H9 (cell line): Measurements from ENCODE around the gene PRPF8. TPM values are rescaled to one million over a fixed set of nuclear protein-coding genes. Genes with fewer than 3 reads are reported as not detected.

ENCODE experiments used
- DNase-seq: peaks from one replicate; pipeline ENCODE4 v3.0.0-alpha.2; 2017
- H2AFZ ChIP-seq: one replicate; pipeline ENCODE4 v1.6.1; 2013; ENCODE audit warnings: mild to moderate bottlenecking, low read length, control low read depth, moderate library complexity
- H2AK5ac ChIP-seq: 2 replicates; pipeline ENCODE4 v1.6.1; 2013; ENCODE audit warnings: low read length, control low read depth, mixed read lengths; ENCODE audit not compliant: insufficient read length
- H2BK120ac ChIP-seq: one replicate; pipeline ENCODE4 v1.6.1; 2013; ENCODE audit warnings: low read depth, mild to moderate bottlenecking, low read length, control low read depth, inconsistent platforms; ENCODE audit not compliant: poor library complexity, severe bottlenecking
- H2BK12ac ChIP-seq: 2 replicates; pipeline ENCODE4 v1.6.1; 2013; ENCODE audit warnings: low read length, control low read depth, mixed read lengths, low read depth; ENCODE audit not compliant: insufficient read length
- H2BK15ac ChIP-seq: 2 replicates; pipeline ENCODE4 v1.6.1; 2013; ENCODE audit warnings: low read depth, low read length, control low read depth
- H2BK20ac ChIP-seq: one replicate; pipeline ENCODE4 v1.6.1; 2013; ENCODE audit warnings: low read depth, mild to moderate bottlenecking, low read length, control low read depth, inconsistent platforms; ENCODE audit not compliant: poor library complexity, severe bottlenecking
- H2BK5ac ChIP-seq: 2 replicates; pipeline ENCODE4 v1.6.1; 2013; ENCODE audit warnings: low read length, control low read depth, mixed read lengths; ENCODE audit not compliant: insufficient read length
- H3K14ac ChIP-seq: 2 replicates; pipeline ENCODE4 v1.6.1; 2013; ENCODE audit warnings: low read length, control low read depth; ENCODE audit not compliant: insufficient read depth
- H3K18ac ChIP-seq: 2 replicates; pipeline ENCODE4 v1.6.1; 2013; ENCODE audit warnings: low read depth, mild to moderate bottlenecking, mixed read lengths, low read length, control low read depth; ENCODE audit not compliant: insufficient read length
- H3K23ac ChIP-seq: 2 replicates; pipeline ENCODE4 v1.6.1; 2013; ENCODE audit warnings: low read length, control low read depth, mixed read lengths, low read depth; ENCODE audit not compliant: insufficient read length
- H3K23me2 ChIP-seq: 2 replicates; pipeline ENCODE4 v1.6.1; 2013; ENCODE audit warnings: low read depth, mild to moderate bottlenecking, mixed read lengths, low read length, control low read depth; ENCODE audit not compliant: insufficient read length, poor library complexity, severe bottlenecking
- H3K27ac ChIP-seq: 2 replicates; pipeline ENCODE4 v1.5.1; 2013; ENCODE audit warnings: low read length, control low read depth, mixed read lengths, low read depth; ENCODE audit not compliant: insufficient read length
- H3K27me3 ChIP-seq: 2 replicates; pipeline ENCODE4 v1.6.1; 2013; ENCODE audit warnings: low read length, control low read depth, inconsistent platforms; ENCODE audit not compliant: insufficient read depth
- H3K4ac ChIP-seq: 2 replicates; pipeline ENCODE4 v1.6.1; 2013; ENCODE audit warnings: low read depth, mild to moderate bottlenecking, control low read depth, inconsistent platforms, low read length, moderate library complexity
- H3K4me1 ChIP-seq: 2 replicates; pipeline ENCODE4 v1.6.1; 2013; ENCODE audit warnings: low read length, control low read depth, inconsistent platforms; ENCODE audit not compliant: insufficient read depth
- H3K4me2 ChIP-seq: 2 replicates; pipeline ENCODE4 v1.6.1; 2013; ENCODE audit warnings: low read length, control low read depth, mixed read lengths; ENCODE audit not compliant: insufficient read length, insufficient read depth
- H3K56ac ChIP-seq: 2 replicates; pipeline ENCODE4 v1.6.1; 2013; ENCODE audit warnings: low read depth, mild to moderate bottlenecking, mixed read lengths, low read length, control low read depth; ENCODE audit not compliant: insufficient read length
- H3K79me1 ChIP-seq: 2 replicates; pipeline ENCODE4 v1.6.1; 2013; ENCODE audit warnings: low read depth, mild to moderate bottlenecking, moderate library complexity, low read length, control low read depth, inconsistent platforms; ENCODE audit not compliant: insufficient read depth, poor library complexity, severe bottlenecking
- H3K79me2 ChIP-seq: 2 replicates; pipeline ENCODE4 v1.6.1; 2013; ENCODE audit warnings: low read length, control low read depth, inconsistent platforms; ENCODE audit not compliant: insufficient read depth
- H3K9ac ChIP-seq: 2 replicates; pipeline ENCODE4 v1.6.1; 2013; ENCODE audit warnings: low read length, control low read depth, mixed read lengths; ENCODE audit not compliant: insufficient read length; ENCODE audit errors: extremely low read depth
- H3K9me3 ChIP-seq: one replicate; pipeline ENCODE4 v1.6.1; 2013; ENCODE audit warnings: low read depth, low read length, inconsistent platforms; ENCODE audit not compliant: control insufficient read depth
- H3T11ph ChIP-seq: one replicate; pipeline ENCODE4 v1.6.1; 2013; ENCODE audit warnings: mild to moderate bottlenecking, low read length, control low read depth, inconsistent platforms
- H4K20me1 ChIP-seq: one replicate; pipeline ENCODE4 v1.6.1; 2013; ENCODE audit not compliant: control insufficient read depth, insufficient read length, insufficient read depth
- H4K5ac ChIP-seq: 2 replicates; pipeline ENCODE4 v1.6.1; 2013; ENCODE audit warnings: low read depth, mild to moderate bottlenecking, mixed read lengths, low read length, control low read depth; ENCODE audit not compliant: insufficient read length
- H4K8ac ChIP-seq: replicated peaks from 2 replicates; pipeline ENCODE4 v1.6.1; 2013; ENCODE audit warnings: low read length, control low read depth, mixed read lengths, low read depth; ENCODE audit not compliant: insufficient read length
- H4K91ac ChIP-seq: 2 replicates; pipeline ENCODE4 v1.6.1; 2013; ENCODE audit warnings: low read depth, mild to moderate bottlenecking, moderate library complexity, mixed read lengths, low read length, control low read depth; ENCODE audit not compliant: insufficient read length
- H3K27ac Mint-ChIP-seq, 3 experiments: 2 replicates in 2 of 3; 3 replicates in 1 of 3; pipeline ENCODE4 v1.8.0; 2020 to 2021; ENCODE audit warnings: mixed read lengths in 3 of 3, mild to moderate bottlenecking in 1 of 3, moderate library complexity in 1 of 3
- H3K27me3 Mint-ChIP-seq: 2 replicates; pipeline ENCODE4 v1.8.0; 2021; ENCODE audit warnings: low read depth, mild to moderate bottlenecking, moderate library complexity, mixed read lengths
- H3K36me3 Mint-ChIP-seq, 3 experiments: 2 replicates in 2 of 3; 3 replicates in 1 of 3; pipeline ENCODE4 v1.8.0; 2020 to 2021; ENCODE audit warnings: low read depth in 3 of 3, mixed read lengths in 3 of 3; ENCODE audit not compliant: insufficient read depth in 1 of 3
- H3K4me1 Mint-ChIP-seq, 2 experiments: 2 replicates each; pipeline ENCODE4 v1.8.0; 2020; ENCODE audit warnings: mixed read lengths in 2 of 2
- H3K4me3 Mint-ChIP-seq, 2 experiments: 2 replicates in 1 of 2; 3 replicates in 1 of 2; pipeline ENCODE4 v1.8.0; 2020 to 2021; ENCODE audit warnings: mild to moderate bottlenecking in 2 of 2, mixed read lengths in 2 of 2, moderate library complexity in 1 of 2
- H3K9me3 Mint-ChIP-seq, 2 experiments: 2 replicates in 1 of 2; 3 replicates in 1 of 2; pipeline ENCODE4 v1.8.0; 2020; ENCODE audit warnings: mild to moderate bottlenecking in 2 of 2, mixed read lengths in 2 of 2, moderate library complexity in 1 of 2
- CTCF ChIP-seq: fragments of 200-600 bp; sonication (generic); conservative IDR thresholded peaks from 3 replicates; pipeline ENCODE4 v1.8.0; 2021; ENCODE audit warnings: antibody characterized with exemption, mild to moderate bottlenecking
- WGBS: extraction: QIAGEN DNeasy Blood & Tissue Kit; methylation state at CpG from one replicate; pipeline ENCODE4 v1.1.7; 2013; ENCODE audit warnings: missing lambda C conversion rate, low lambda C conversion rate, mixed read lengths; ENCODE audit not compliant: insufficient read length; ENCODE audit errors: extremely low coverage; 5-methylcytosine and 5-hydroxymethylcytosine counted together
- total RNA-seq: library from RNA; stranded (reverse); gene quantifications from 2 replicates; pipeline ENCODE4 v1.2.1, GENCODE V29; 2021

PRPF8 gene
- total RNA-seq, 1 experiment from 2014 or later, result 408 TPM

- H3K56ac ChIP-seq, result no peak overlapping the region
- H4K91ac ChIP-seq, result no peak overlapping the region
- Mint-ChIP-seq H3K4me1 (peaks cover 11 to 25% of the 10 kb centered on the region in 2 experiments), H3K27ac (no peak overlapping the region), H3K27me3 (no peaks in the 10 kb centered on the region; the same call in 1 of the 2 replicates), H3K4me3 (no peak overlapping the region), H3K36me3 (no peaks in the 10 kb centered on the region; a peak in 1 of 7 replicates), H3K9me3 (peaks cover 0 to 8% of the 10 kb centered on the region in 2 experiments; a peak in 1 of 5 replicates)
- H3K4ac ChIP-seq, result no peak overlapping the region
- H2BK5ac ChIP-seq, result no peak overlapping the region
- H3K18ac ChIP-seq, result peak overlapping the region; percentile 72
- DNase-seq, result no peak
- no peak overlapping the region for H2BK15ac ChIP-seq
- H3K27me3 ChIP-seq, result no peaks in the 10 kb centered on the region
- WGBS, result no CpG with 5 or more reads among the region's 17 CpGs
- no peak overlapping the region for H2BK12ac ChIP-seq
- H3K9ac ChIP-seq, result no peak overlapping the region
- no peak overlapping the region for H4K8ac ChIP-seq
- no peak overlapping the region for H3K23ac ChIP-seq
- H2BK20ac ChIP-seq, result no peak overlapping the region
- no peak overlapping the region; the same call in 1 of the 2 replicates for H3K14ac ChIP-seq
- H3K9me3 ChIP-seq, result no peaks in the 10 kb centered on the region
- H3K79me1 ChIP-seq, result no peaks in the 10 kb centered on the region
- no peak overlapping the region for H2AFZ ChIP-seq
- H2AK5ac ChIP-seq, result no peak overlapping the region
- no peaks in the 10 kb centered on the region for H3K23me2 ChIP-seq
- no peak overlapping the region for H3T11ph ChIP-seq
- H3K4me2 ChIP-seq, result no peak overlapping the region
- no peak overlapping the region for H2BK120ac ChIP-seq
- TF ChIP-seq CTCF, result no peak
- H4K5ac ChIP-seq, result no peak overlapping the region
- H3K27ac ChIP-seq, result no peak overlapping the region
- no peaks in the 10 kb centered on the region for H4K20me1 ChIP-seq
- H3K4me1 ChIP-seq, result no peaks in the 10 kb centered on the region
- H3K79me2 ChIP-seq, result no peaks in the 10 kb centered on the region
Observed at GRCh38 chr17:1638171-1638590, 46.5 kb downstream of the PRPF8 start.
